Sigmoid colon (tissue), 4 donors: ENCODE data around the gene SGSM2.
"Not testable (repeated sequence)": the region's sequence is repeated elsewhere in the genome, so short reads cannot be mapped to it uniquely, and the experiment has no call there.

Source experiments
- EP300 ChIP-seq, 4 donors: sonication (generic); formaldehyde crosslinking; IDR thresholded peaks; one replicate each; pipeline ENCODE4 v1.6.1; 2017; ENCODE audit warnings: antibody characterized with exemption in 4 of 4
- POLR2A ChIP-seq, 2 donors: fragments of 450-650 bp; IDR thresholded peaks; one replicate each; pipeline ENCODE4 v1.6.1; 2016; ENCODE audit warnings: antibody characterized with exemption in 2 of 2, mild to moderate bottlenecking in 2 of 2, moderate library complexity in 2 of 2
- TF ChIP-seq, protein P1 (sequence below), 4 experiments: fragments of 450-650 bp in 3 of 4; fragments of 200-600 bp in 1 of 4; IDR thresholded peaks; one replicate each; pipeline ENCODE4 v1.5.1; 2016 to 2019; ENCODE audit warnings: antibody characterized with exemption in 4 of 4, mild to moderate bottlenecking in 3 of 4, moderate library complexity in 2 of 4

DNA sequence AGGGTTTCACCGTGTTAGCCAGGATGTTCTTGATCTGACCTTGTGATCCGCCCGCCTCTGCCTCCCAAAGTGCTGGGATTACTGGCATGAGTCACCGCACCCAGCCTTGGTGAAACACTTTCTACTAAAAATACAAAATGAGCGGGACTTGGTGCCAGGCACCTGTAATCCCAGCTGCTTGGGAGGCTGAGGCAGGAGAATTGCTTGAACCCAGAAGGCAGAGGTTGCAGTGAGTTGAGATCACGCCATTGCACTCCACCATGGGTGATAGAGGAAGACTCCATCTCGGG is 20.4 kb upstream of the SGSM2 start:
- TF ChIP-seq, protein P1, sequence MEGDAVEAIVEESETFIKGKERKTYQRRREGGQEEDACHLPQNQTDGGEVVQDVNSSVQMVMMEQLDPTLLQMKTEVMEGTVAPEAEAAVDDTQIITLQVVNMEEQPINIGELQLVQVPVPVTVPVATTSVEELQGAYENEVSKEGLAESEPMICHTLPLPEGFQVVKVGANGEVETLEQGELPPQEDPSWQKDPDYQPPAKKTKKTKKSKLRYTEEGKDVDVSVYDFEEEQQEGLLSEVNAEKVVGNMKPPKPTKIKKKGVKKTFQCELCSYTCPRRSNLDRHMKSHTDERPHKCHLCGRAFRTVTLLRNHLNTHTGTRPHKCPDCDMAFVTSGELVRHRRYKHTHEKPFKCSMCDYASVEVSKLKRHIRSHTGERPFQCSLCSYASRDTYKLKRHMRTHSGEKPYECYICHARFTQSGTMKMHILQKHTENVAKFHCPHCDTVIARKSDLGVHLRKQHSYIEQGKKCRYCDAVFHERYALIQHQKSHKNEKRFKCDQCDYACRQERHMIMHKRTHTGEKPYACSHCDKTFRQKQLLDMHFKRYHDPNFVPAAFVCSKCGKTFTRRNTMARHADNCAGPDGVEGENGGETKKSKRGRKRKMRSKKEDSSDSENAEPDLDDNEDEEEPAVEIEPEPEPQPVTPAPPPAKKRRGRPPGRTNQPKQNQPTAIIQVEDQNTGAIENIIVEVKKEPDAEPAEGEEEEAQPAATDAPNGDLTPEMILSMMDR (IDR thresholded peaks at IDR 0.05): not testable (repeated sequence)
- not testable (repeated sequence) for TF ChIP-seq POLR2A, EP300 (IDR thresholded peaks at IDR 0.05)
